ENCODE results near the gene TPCN1.

Gene TPCN1

DNA sequence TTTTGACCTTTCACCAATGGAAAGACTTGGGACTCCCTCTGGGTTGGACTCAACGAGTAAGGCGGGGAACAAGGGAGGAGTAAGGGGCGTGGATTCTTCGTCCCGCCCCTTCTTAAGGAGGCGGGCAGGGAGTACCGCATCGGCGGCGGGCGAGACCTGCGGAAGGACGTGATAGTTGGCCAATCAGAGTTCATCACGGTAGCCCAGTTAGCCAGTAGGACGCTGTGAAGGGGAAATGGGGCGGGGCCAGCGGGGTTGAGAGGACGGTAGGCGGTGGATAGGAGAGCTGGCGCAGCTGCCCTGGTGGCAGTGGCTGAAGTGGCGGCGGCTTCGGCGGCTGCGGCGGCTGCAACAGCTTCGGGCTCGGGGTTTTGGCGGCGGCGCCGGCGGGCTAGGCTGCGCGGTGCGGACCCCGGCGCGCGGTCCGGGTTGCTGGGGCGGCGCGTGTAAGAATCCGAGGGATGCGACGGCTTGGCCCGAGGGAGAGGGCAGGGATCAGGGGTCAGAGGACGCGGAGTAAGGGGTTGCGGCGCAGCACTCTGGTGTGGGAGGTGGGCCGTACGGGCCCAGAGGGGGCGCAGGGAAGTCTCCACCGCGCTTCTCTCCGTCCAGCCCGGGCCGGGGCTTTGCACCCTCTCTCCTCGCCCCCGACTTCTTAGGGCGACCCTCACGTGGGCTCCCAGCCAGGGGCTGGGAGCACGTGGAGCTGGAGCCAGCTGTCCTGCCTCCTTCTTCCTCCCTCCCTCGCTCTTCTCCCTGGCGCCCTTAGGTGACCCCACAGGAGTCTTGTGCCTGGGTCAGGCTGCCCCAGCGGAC is at the start of gene TPCN1:
Gene TPCN1, plus strand, starts transcription at position 284 of the 816 bp plus-strand sequence. CDS start 5,389 bp downstream, outside the sequence.
- Mint-ChIP-seq H3K4me3 (peak within 1 kb of the TSS; percentile 87), H3K27ac (ENCODE audit: low read depth) (peak within 1 kb of the TSS; percentile 74), H3K9me3 (no peaks in the 10 kb centered on the region), H3K36me3 (ENCODE audit: insufficient read depth) (peaks cover 12% of the 10 kb centered on the region), H3K4me1 (peaks cover 27% of the 10 kb centered on the region), H3K27me3 (no peaks in the 10 kb centered on the region)
- DNase-seq (ENCODE audit: low spot score in 2 of 2) (peak; percentile 95 to 99), ATAC-seq (replicated peaks; ENCODE audit: extremely low read depth, poor library complexity, severe bottlenecking) (peak; percentile 96)

- ATAC-seq (replicated peaks; ENCODE audit: extremely low read depth, poor library complexity, severe bottlenecking): no peak
Observed at GRCh38 chr12:113171543-113171942, 49.7 kb upstream of the TPCN1 start.

GRCh38 chr12:113172185-113172584 is 49.1 kb upstream of the TPCN1 start:
- ATAC-seq (replicated peaks; ENCODE audit: extremely low read depth, poor library complexity, severe bottlenecking): no peak
- Mint-ChIP-seq H3K36me3 (ENCODE audit: insufficient read depth) (peaks cover 75% of the 10 kb centered on the region), H3K9me3 (no peaks in the 10 kb centered on the region), H3K27ac (ENCODE audit: low read depth) (peak overlapping the region; percentile 51), H3K4me3 (no peak overlapping the region), H3K27me3 (no peaks in the 10 kb centered on the region), H3K4me1 (peaks cover 11% of the 10 kb centered on the region)
- no peak for DNase-seq (ENCODE audit: low spot score in 2 of 2)

More at GRCh38 chr12:113171543-113171942, 49.7 kb upstream of the TPCN1 start:
- H3K36me3 Mint-ChIP-seq (ENCODE audit: insufficient read depth): peaks cover 77% of the 10 kb centered on the region
- no peak for DNase-seq (ENCODE audit: low spot score in 2 of 2)
- H3K4me3 Mint-ChIP-seq: no peak overlapping the region
- H3K9me3 Mint-ChIP-seq: no peaks in the 10 kb centered on the region
- H3K27ac Mint-ChIP-seq (ENCODE audit: low read depth): no peak overlapping the region
- no peaks in the 10 kb centered on the region for H3K27me3 Mint-ChIP-seq
- peaks cover 11% of the 10 kb centered on the region for H3K4me1 Mint-ChIP-seq

GRCh38 chr12:113173081-113173698 is 48.1 kb upstream of the TPCN1 start:
- peaks cover 11% of the 10 kb centered on the region for H3K4me1 Mint-ChIP-seq
- no peak overlapping the region for H3K4me3 Mint-ChIP-seq
- H3K27ac Mint-ChIP-seq (ENCODE audit: low read depth): no peak overlapping the region
- H3K27me3 Mint-ChIP-seq: no peaks in the 10 kb centered on the region
- no peaks in the 10 kb centered on the region for H3K9me3 Mint-ChIP-seq
- ATAC-seq (replicated peaks; ENCODE audit: extremely low read depth, poor library complexity, severe bottlenecking) (no peak), DNase-seq (ENCODE audit: low spot score in 2 of 2) (no peak)
- peaks cover 81% of the 10 kb centered on the region for H3K36me3 Mint-ChIP-seq (ENCODE audit: insufficient read depth)

GRCh38 chr12:113174461-113175384 is 46.5 kb upstream of the TPCN1 start:
- DNase-seq (ENCODE audit: low spot score in 2 of 2) (peak; percentile 67 to 78), ATAC-seq (replicated peaks; ENCODE audit: extremely low read depth, poor library complexity, severe bottlenecking) (peak; percentile 54)
- Mint-ChIP-seq H3K27ac (ENCODE audit: low read depth) (no peak overlapping the region), H3K4me3 (no peak overlapping the region), H3K36me3 (ENCODE audit: insufficient read depth) (peaks cover 77% of the 10 kb centered on the region), H3K4me1 (peaks cover 11% of the 10 kb centered on the region), H3K27me3 (no peaks in the 10 kb centered on the region), H3K9me3 (no peaks in the 10 kb centered on the region)

DNA sequence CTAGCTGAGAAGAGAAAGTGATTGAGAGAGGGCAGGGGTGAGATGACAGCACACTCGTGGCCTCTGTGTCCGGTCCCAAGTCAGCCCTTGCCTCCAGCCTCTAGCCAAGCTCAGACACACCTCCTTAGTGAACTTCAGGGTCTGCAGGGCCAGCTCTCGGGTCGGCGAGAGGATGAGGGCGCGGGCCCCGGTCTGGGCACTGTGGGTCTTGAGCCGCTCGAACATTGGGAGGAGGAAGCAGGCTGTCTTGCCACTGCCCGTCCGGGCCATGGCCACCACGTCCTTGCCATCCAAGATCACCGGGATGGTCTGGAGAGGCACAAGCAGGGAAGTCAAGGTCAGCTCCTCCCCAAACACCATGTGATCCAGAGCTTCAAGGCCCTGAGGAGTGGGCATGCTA is 42.2 kb upstream of the TPCN1 start:
- no peaks in the 10 kb centered on the region for H3K9me3 Mint-ChIP-seq
- DNase-seq (ENCODE audit: low spot score in 2 of 2) (no peak), ATAC-seq (replicated peaks; ENCODE audit: extremely low read depth, poor library complexity, severe bottlenecking) (no peak)
- H3K27ac Mint-ChIP-seq (ENCODE audit: low read depth): no peak overlapping the region
- no peaks in the 10 kb centered on the region for H3K27me3 Mint-ChIP-seq
- no peak overlapping the region for H3K4me3 Mint-ChIP-seq
- H3K36me3 Mint-ChIP-seq (ENCODE audit: insufficient read depth): peaks cover 56% of the 10 kb centered on the region
- H3K4me1 Mint-ChIP-seq: peaks cover 11% of the 10 kb centered on the region

DNA sequence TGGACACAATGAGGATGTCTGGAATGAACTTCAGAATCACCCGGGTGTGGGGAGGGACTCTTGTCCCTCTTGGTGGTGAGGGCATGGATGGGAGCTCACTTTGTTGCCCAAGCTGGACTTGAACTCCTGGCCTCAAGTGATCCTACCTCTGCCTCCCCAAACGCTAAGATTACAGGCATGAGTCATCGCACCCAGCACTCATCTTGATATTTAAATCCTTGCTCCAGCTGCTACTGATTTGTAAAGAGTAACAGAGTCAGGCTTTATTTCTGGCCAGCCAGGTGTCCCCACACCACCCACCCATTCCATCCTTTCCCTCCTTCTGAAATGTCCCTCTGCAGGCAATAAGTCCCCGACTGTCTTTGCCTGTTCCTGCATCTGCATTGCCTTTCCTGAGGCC is 40.9 kb upstream of the TPCN1 start:
- H3K27me3 Mint-ChIP-seq: no peaks in the 10 kb centered on the region
- H3K4me3 Mint-ChIP-seq: no peak overlapping the region
- DNase-seq (ENCODE audit: low spot score in 2 of 2) (no peak), ATAC-seq (replicated peaks; ENCODE audit: extremely low read depth, poor library complexity, severe bottlenecking) (no peak)
- no peak overlapping the region for H3K27ac Mint-ChIP-seq (ENCODE audit: low read depth)
- H3K36me3 Mint-ChIP-seq (ENCODE audit: insufficient read depth): peaks cover 53% of the 10 kb centered on the region
- H3K4me1 Mint-ChIP-seq: peaks cover 6% of the 10 kb centered on the region
- no peaks in the 10 kb centered on the region for H3K9me3 Mint-ChIP-seq

DNA sequence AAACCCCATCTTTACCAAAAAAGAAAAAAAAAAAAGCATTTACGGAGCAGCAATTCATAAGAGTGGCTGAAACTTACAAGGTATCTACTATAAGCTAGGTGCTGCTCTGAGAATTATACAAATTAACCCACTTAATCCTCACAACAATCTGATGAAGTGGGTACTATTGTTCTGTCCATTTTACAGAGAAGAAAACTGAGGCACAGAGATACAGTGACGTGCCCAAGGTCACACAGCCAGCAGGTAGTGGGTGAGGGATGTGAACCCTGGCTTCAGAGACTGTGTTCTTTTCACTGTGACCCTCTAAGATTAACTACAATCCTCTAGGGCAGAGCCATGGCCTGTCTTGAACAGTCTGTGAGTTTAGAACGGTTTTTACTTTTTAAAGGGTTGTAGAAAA is 39.3 kb upstream of the TPCN1 start:
- no peak overlapping the region for H3K4me3 Mint-ChIP-seq
- no peaks in the 10 kb centered on the region for H3K9me3 Mint-ChIP-seq
- DNase-seq (ENCODE audit: low spot score in 2 of 2) (no peak), ATAC-seq (replicated peaks; ENCODE audit: extremely low read depth, poor library complexity, severe bottlenecking) (no peak)
- peaks cover 16% of the 10 kb centered on the region for H3K4me1 Mint-ChIP-seq
- peaks cover 40% of the 10 kb centered on the region for H3K36me3 Mint-ChIP-seq (ENCODE audit: insufficient read depth)
- H3K27me3 Mint-ChIP-seq: no peaks in the 10 kb centered on the region
- H3K27ac Mint-ChIP-seq (ENCODE audit: low read depth): no peak overlapping the region

- DNase-seq (ENCODE audit: low spot score in 2 of 2) (no peak), ATAC-seq (replicated peaks; ENCODE audit: extremely low read depth, poor library complexity, severe bottlenecking) (no peak)
- no peaks in the 10 kb centered on the region for H3K27me3 Mint-ChIP-seq
- peak overlapping the region; percentile 61 for H3K27ac Mint-ChIP-seq (ENCODE audit: low read depth)
- H3K9me3 Mint-ChIP-seq: no peaks in the 10 kb centered on the region
- H3K4me3 Mint-ChIP-seq: no peak overlapping the region
- H3K4me1 Mint-ChIP-seq: peaks cover 20% of the 10 kb centered on the region
- H3K36me3 Mint-ChIP-seq (ENCODE audit: insufficient read depth): peaks cover 32% of the 10 kb centered on the region
Observed at GRCh38 chr12:113183030-113183589, 38.2 kb upstream of the TPCN1 start.

- DNase-seq (ENCODE audit: low spot score in 2 of 2) (no peak), ATAC-seq (replicated peaks; ENCODE audit: extremely low read depth, poor library complexity, severe bottlenecking) (peak; percentile 67)
- H3K36me3 Mint-ChIP-seq (ENCODE audit: insufficient read depth): peaks cover 29% of the 10 kb centered on the region
- peak overlapping the region; percentile 86 for H3K4me3 Mint-ChIP-seq
- peak overlapping the region; percentile 91 for H3K27ac Mint-ChIP-seq (ENCODE audit: low read depth)
- no peaks in the 10 kb centered on the region for H3K9me3 Mint-ChIP-seq
- H3K4me1 Mint-ChIP-seq: peaks cover 23% of the 10 kb centered on the region
- H3K27me3 Mint-ChIP-seq: no peaks in the 10 kb centered on the region
Observed at GRCh38 chr12:113184098-113184899, 37.0 kb upstream of the TPCN1 start.

GRCh38 chr12:113184900-113185179 is 36.4 kb upstream of the TPCN1 start:
- Mint-ChIP-seq H3K4me3 (peak overlapping the region; percentile 86), H3K27me3 (no peaks in the 10 kb centered on the region), H3K36me3 (ENCODE audit: insufficient read depth) (peaks cover 25% of the 10 kb centered on the region), H3K27ac (ENCODE audit: low read depth) (peak overlapping the region; percentile 91), H3K9me3 (no peaks in the 10 kb centered on the region), H3K4me1 (peaks cover 26% of the 10 kb centered on the region)
- peak; percentile 83 for ATAC-seq (replicated peaks; ENCODE audit: extremely low read depth, poor library complexity, severe bottlenecking)
- DNase-seq (ENCODE audit: low spot score in 2 of 2): peak; percentile 83 to 85

All from central memory CD8-positive, alpha-beta T cell (primary cell).